ENCODE results near the gene ZNF787. TPM values are rescaled to one million over a fixed set of nuclear protein-coding genes. Genes with fewer than 3 reads are reported as not detected.

The ZNF787 gene
- total RNA-seq, 2 experiments from 2014 or later = 30.6 to 31.7 TPM

DNA sequence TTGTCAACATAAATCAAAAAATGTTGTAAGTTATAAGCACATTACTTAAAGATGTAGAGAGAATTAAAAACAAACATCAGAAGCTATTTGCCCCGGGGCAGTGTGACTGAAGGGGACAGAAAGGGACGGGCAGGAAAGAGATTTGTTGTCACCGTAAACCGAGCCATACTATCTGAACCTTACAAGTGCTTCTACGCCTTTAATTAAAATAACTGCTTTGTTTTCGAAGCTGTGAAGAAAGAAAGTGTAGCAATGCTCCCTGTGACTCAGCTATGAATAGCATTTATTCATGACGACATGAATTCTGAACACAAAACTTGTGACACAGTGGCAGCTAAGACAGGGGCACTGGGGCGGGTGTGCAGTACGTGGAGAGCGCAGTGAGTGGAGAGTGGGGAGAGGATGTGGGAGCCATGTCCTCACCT, 30.0 kb downstream of the ZNF787 start:
- no peak overlapping the region for H3K4me3 ChIP-seq (ENCODE audit: low read depth, low read length, poor library complexity, severe bottlenecking)
- no peak overlapping the region for H3K4me2 ChIP-seq (ENCODE audit: low read length)
- H4K20me1 ChIP-seq (ENCODE audit: insufficient read depth, low read length) = no peaks in the 10 kb centered on the region
- 0 out of 2 replicates have a peak, but pooled peaks cover 9% of the 10 kb centered on the region for H3K9me3 ChIP-seq (ENCODE audit: low read length)
- H3K4me1 ChIP-seq (ENCODE audit: insufficient read depth, low read length, poor library complexity, severe bottlenecking) = no peaks in the 10 kb centered on the region
- H2AFZ ChIP-seq (ENCODE audit: low read length) = no peak overlapping the region
- peaks cover 57% of the 10 kb centered on the region for H3K36me3 ChIP-seq (ENCODE audit: insufficient read depth, low read length)
- DNase-seq (ENCODE audit: low spot score) = no peak
- ChIA-PET CTCF (ENCODE audit: unreplicated experiment) (no interaction called here), POLR2A (no interaction called here)
- no TSS peak for BruUV-seq (replicated peaks)
- TF ChIP-seq, protein P1, sequence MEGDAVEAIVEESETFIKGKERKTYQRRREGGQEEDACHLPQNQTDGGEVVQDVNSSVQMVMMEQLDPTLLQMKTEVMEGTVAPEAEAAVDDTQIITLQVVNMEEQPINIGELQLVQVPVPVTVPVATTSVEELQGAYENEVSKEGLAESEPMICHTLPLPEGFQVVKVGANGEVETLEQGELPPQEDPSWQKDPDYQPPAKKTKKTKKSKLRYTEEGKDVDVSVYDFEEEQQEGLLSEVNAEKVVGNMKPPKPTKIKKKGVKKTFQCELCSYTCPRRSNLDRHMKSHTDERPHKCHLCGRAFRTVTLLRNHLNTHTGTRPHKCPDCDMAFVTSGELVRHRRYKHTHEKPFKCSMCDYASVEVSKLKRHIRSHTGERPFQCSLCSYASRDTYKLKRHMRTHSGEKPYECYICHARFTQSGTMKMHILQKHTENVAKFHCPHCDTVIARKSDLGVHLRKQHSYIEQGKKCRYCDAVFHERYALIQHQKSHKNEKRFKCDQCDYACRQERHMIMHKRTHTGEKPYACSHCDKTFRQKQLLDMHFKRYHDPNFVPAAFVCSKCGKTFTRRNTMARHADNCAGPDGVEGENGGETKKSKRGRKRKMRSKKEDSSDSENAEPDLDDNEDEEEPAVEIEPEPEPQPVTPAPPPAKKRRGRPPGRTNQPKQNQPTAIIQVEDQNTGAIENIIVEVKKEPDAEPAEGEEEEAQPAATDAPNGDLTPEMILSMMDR (conservative IDR thresholded peaks at IDR 0.05; ENCODE audit: low read length) = no peak
- no peak for TF ChIP-seq EZH2phosphoT487 (IDR thresholded peaks at IDR 0.05; ENCODE audit: borderline replicate concordance, low read depth, low read length)
- H3K9me2 ChIP-seq (ENCODE audit: insufficient read depth, low read length) = no peaks in the 10 kb centered on the region
- no peak overlapping the region for H3K27ac ChIP-seq (ENCODE audit: low read depth, low read length, poor library complexity, severe bottlenecking)
- intact Hi-C loops (cut with micrococcal nuclease; ENCODE audit: unreplicated experiment) = no loop called here
- H3K79me2 ChIP-seq (ENCODE audit: insufficient read depth, low read depth, low read length) = peaks cover 3% of the 10 kb centered on the region; the same call in 1 of the 2 replicates

- no peak overlapping the region for H3K4me3 ChIP-seq (ENCODE audit: low read depth, low read length, poor library complexity, severe bottlenecking)
- POLR2A ChIA-PET = no interaction called here
- no TSS peak for BruUV-seq (replicated peaks)
- DNase-seq (ENCODE audit: low spot score) = no peak
- no peak overlapping the region for H3K27ac ChIP-seq (ENCODE audit: low read depth, low read length, poor library complexity, severe bottlenecking)
- H4K20me1 ChIP-seq (ENCODE audit: insufficient read depth, low read length) = no peaks in the 10 kb centered on the region
- no peaks in the 10 kb centered on the region for H3K4me1 ChIP-seq (ENCODE audit: insufficient read depth, low read length, poor library complexity, severe bottlenecking)
- H3K4me2 ChIP-seq (ENCODE audit: low read length) = no peak overlapping the region
- 0 out of 2 replicates have a peak, but pooled peaks cover 9% of the 10 kb centered on the region for H3K9me3 ChIP-seq (ENCODE audit: low read length)
- H3K9me2 ChIP-seq (ENCODE audit: insufficient read depth, low read length) = no peaks in the 10 kb centered on the region
- H2AFZ ChIP-seq (ENCODE audit: low read length) = no peak overlapping the region
- TF ChIP-seq EZH2phosphoT487 (IDR thresholded peaks at IDR 0.05; ENCODE audit: borderline replicate concordance, low read depth, low read length) = no peak
- TF ChIP-seq, protein P1 (conservative IDR thresholded peaks at IDR 0.05; ENCODE audit: low read length) = no peak
- peaks cover 41% of the 10 kb centered on the region for H3K36me3 ChIP-seq (ENCODE audit: insufficient read depth, low read length)
- H3K79me2 ChIP-seq (ENCODE audit: insufficient read depth, low read depth, low read length) = peaks cover 3% of the 10 kb centered on the region; the same call in 1 of the 2 replicates
- CTCF ChIA-PET (ENCODE audit: unreplicated experiment) = no interaction called here
- intact Hi-C loops (cut with micrococcal nuclease; ENCODE audit: unreplicated experiment) = no loop called here
Observed at GRCh38 chr19:56089344-56089743, 31.8 kb downstream of the ZNF787 start.

DNA sequence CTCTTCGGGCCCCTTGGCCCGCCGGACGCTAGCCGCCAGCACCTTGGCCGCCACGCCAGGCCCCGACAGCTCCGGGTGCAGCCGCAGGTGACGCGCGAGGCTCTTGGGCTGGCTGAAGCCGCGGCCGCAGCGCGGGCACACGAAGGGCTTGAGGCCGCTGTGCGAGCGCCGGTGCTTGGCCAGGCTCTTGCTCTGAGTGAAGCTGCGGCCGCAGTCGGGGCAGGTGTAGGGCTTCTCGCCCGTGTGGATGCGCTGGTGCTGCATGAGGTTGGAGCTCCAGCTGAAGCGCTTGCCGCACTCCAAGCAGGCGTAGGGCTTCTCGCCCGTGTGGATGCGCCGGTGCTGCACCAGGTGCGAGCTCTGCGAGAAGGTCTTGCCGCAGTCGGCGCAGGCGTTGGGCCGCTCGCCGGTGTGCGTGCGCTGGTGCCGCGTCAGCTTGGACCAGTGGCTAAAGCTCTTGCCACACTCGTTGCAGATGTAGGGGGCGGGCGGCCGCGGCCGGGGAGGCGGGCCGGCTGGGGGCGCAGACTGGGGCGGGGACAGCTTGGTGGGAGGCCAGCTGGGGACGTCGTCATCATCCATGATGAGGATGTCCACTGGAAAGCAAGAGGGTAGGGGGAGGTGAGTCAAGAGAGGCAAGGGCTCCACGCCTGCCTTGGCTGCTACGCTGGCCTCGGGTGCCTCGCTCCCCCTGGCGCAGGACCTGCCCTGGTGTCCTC, 32.4 kb downstream of the ZNF787 start:
- intact Hi-C loops (cut with micrococcal nuclease; ENCODE audit: unreplicated experiment) = no loop called here
- no peak overlapping the region for H3K27ac ChIP-seq (ENCODE audit: low read depth, low read length, poor library complexity, severe bottlenecking)
- H3K4me1 ChIP-seq (ENCODE audit: insufficient read depth, low read length, poor library complexity, severe bottlenecking) = no peaks in the 10 kb centered on the region
- H3K36me3 ChIP-seq (ENCODE audit: insufficient read depth, low read length) = peaks cover 37% of the 10 kb centered on the region
- 0 out of 2 replicates have a peak, but pooled peaks cover 9% of the 10 kb centered on the region for H3K9me3 ChIP-seq (ENCODE audit: low read length)
- H4K20me1 ChIP-seq (ENCODE audit: insufficient read depth, low read length) = no peaks in the 10 kb centered on the region
- ChIA-PET POLR2A (interaction anchor here (0.7 kb wide), 1 partner anchor 1231 kb away, joined by 7 read pairs; no protein-coding TSS in a partner anchor), CTCF (ENCODE audit: unreplicated experiment) (interaction anchor here (0.5 kb wide), 1 partner anchor 177 kb away, joined by 3 read pairs; no protein-coding TSS in a partner anchor)
- no peak for DNase-seq (ENCODE audit: low spot score)
- TF ChIP-seq EZH2phosphoT487 (IDR thresholded peaks at IDR 0.05; ENCODE audit: borderline replicate concordance, low read depth, low read length) = no peak
- TF ChIP-seq, protein P1 (conservative IDR thresholded peaks at IDR 0.05; ENCODE audit: low read length) = no peak
- H3K9me2 ChIP-seq (ENCODE audit: insufficient read depth, low read length) = no peaks in the 10 kb centered on the region
- no peak overlapping the region for H2AFZ ChIP-seq (ENCODE audit: low read length)
- H3K79me2 ChIP-seq (ENCODE audit: insufficient read depth, low read depth, low read length) = peaks cover 3% of the 10 kb centered on the region; the same call in 1 of the 2 replicates
- H3K4me2 ChIP-seq (ENCODE audit: low read length) = no peak overlapping the region
- BruUV-seq (replicated peaks) = no TSS peak
- no peak overlapping the region for H3K4me3 ChIP-seq (ENCODE audit: low read depth, low read length, poor library complexity, severe bottlenecking)
